Medulla oblongata (tissue), 1 donor: Measurements from ENCODE around the gene HIC1.

ENCODE experiments used
- DNase-seq: peaks from one replicate; pipeline ENCODE4 v3.0.0-alpha.2; 2015; ENCODE audit errors: extremely low spot score

Gene HIC1

DNA sequence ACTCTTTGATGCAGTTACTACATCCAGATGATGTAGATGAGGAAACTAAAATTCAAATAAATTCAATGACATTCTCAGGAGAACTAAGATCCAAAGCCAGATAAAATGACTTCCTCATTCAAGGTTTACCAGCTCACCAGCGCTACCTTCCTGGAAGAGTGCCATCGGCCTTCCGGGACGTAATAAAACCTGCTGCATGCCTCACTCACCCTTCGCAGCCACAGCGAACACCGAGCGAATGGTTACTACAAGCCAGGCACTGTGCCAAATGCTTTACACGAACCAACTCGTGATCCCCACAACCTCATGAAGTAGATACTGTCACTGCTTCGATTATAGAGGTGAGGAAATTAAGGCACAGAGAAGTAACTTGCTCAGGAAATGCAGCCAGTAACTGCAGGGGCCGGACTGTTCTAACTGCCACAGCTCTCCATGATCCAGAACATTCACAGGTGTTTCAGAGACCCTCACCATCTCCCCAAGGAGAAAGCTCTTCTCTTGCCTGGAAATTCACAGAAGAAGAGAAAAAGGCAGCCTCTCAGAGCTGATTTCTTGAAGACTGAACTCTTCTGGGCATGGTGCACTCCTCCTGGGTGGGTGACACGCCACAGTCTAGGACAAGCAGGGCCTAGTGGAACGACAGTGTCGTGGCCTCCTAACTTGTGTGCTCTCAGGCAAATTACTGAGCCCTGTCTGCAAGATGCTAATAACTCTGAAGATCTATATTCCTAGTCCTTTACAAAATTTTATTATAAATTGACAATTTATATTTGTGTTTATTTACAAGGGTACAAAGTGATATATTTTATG, 46.8 kb downstream of the HIC1 start:
- DNase-seq, result no peak

DNA sequence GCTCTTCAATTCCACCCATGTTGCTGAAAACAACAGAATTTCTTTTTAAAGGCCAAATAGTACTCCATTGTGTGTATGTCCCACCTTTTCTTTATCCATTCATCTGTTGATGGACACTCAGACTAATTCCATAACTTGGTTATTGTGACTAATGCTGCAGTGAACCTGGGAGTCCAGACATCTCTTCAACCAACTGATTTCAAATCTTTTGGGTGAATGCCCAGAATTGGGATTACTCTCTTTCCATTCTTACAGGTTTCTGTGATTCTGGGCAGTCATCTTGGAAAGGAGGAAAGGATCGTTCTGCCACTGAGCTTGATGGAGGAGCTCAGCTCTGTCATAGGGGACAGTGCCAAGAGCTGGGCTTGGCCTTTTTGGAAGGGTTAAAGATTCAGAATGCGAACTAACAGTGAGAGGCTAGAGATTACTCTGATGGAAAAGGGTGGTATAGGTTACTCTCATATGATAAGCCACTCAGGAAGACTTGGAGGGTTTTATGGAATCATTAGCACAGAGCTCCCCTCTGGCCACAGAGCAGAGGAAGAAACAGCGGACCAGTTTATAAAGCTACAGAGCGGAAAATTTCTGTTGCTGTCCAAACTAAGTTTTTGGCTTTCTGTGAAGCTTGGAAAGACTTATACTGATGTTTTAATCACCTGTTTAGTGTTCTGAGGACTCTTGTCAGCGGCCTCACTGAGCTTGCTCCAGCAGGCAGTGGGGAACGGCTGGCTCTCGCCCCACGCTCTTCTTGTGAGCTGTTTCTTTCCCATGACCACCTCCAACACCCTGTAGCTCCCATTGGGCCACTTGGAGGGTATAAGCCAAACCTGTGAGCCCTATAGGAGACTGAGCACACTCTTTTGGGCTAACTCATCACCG, 48.3 kb downstream of the HIC1 start:
- DNase-seq, result no peak

- DNase-seq, result no peak
Observed at GRCh38 chr17:2105663-2106062, 50.8 kb downstream of the HIC1 start.

DNA sequence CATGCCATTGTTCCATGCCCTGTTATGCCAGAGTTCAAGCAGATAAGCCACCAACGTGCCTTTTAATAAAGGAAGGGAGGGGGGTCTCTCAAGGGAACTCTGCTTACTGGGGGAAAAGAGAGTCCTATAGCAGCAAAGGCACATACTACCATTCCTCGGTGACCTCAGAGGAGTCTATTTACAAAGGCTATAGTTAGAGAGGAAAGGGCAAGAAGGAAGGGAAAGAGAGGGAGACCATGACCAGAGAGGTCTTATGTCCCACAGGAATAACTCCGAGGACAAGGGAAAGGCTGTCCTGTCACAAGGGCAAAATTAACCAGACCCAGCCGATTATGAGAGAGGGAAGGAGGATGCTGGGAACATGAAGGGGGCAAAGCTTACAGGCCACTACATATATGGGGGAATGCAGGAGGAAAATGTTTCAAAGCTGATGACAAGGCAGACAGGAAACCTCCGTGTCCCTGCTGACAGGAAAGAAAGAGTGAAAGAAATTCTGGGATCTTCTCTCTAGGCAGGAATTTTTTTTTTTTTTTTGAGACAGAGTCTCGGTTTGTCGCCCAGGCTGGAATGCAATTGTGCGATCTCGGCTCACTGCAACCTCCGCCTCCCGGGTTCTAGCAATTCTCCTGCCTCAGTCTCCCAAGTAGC, 51.5 kb downstream of the HIC1 start:
- DNase-seq, result no peak

DNA sequence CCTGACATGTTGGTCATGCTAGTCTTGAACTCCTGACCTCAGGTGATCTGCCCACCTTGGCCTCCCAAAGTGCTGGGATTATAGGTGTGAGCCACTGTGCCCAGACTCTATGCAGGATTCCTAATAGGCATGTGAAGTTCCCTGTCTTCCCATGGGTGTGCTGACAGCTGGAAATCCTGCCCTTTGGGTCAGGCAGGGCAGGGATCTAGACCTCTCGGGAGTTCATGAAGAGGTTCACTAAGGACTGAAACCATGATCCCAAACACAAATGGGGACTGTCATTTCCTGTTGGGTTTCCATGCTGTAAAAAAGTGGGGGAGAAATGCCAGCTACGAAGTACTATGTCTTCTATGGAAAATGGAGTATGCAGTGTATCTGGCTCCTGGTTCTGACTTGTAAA, 52.1 kb downstream of the HIC1 start:
- no peak for DNase-seq

DNA sequence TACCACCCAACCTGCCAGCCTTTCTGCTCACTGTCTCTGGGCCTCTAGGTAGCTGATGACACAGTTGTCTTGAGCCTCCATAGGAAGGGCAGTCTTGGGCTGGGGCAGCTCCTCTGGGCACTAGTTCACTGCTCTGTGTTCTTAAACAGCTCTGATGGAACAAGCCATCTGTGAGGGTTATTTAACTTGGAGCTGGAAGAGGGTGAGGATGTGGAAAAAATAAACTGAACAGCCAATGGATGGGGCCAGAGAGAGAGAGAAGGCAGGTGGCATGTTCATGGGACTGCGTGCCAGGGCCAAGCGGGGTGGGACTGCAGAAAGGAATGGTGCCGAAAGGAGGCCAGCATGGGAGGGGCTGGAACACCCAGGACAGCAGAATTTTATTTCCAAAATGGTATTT, 52.6 kb downstream of the HIC1 start:
- no peak for DNase-seq

- no peak for DNase-seq
Observed at GRCh38 chr17:2108170-2108569, 53.3 kb downstream of the HIC1 start.

DNA sequence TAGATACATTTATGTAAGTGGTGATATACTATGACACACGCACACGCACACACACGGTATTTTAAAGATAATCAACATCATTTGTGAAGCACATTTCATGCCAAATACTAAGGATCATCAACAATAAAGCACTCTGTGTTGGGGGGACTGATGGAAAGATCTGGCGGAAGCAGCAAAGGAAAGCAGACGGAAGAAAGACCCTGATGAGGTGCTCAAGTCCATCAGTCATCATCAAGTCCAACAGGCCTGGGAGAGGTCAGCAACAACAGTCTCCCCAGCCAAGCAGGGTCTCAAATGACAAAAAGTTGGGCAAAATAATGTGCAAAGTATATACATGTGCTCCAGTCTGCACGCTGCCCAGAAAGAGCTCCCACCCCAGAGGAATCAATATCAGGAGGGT, 55.5 kb downstream of the HIC1 start:
- no peak for DNase-seq

- DNase-seq, result no peak
Observed at GRCh38 chr17:2111691-2112090, 56.8 kb downstream of the HIC1 start.
